ENCODE results near the gene LMNTD2. TPM values are rescaled to one million over a fixed set of nuclear protein-coding genes. Genes with fewer than 3 reads are reported as not detected.

The LMNTD2 gene
- total and polyA plus RNA-seq, 2 of the 13 experiments (the other 11 are each of a cell fraction or from before 2014, with no cell fraction given): 1.1 to 3.1 TPM

DNA sequence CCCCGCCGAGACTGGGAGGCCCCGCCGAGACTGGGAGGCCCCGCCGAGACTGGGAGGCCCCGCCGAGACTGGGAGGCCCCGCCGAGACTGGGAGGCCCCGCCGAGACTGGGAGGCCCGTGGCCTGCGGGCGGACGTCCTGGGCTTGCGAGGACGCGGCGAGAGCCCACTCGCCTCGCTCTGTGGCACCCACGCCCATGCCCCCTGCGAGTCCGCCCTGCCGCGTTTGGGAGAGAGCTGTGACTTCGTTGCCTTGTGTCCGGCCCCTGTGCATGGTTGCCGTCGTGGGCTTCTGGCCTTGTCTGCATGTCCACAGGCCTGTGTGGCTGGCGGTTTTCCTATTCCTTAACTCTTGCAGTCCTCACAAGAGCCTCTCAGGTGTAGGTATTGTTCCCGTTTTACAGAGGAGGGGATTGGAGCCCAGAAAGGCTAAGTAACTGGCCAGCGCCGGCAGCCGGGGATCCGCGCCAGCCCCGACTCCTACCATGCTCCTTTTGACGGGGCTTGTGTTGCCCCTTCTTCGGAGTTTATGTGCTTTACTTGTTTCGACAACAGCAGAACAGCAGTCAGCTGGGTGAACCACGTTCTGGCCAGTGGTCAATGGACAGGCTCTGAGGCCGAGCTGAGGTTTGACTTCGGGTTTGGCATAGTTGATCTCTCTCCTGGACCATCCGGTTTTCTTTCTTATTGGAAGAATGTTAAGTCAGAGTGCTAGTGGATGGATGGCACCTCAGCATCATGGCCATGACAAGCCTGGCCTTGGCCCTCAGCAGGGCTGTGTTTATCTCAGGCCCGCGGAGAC lies 16.5 kb upstream of the LMNTD2 start (continued):
- TF ChIP-seq ZBTB10 (CRISPR knock-in tag; IDR thresholded peaks at IDR 0.05; ENCODE audit: borderline replicate concordance) (no peak), ZNF557 (CRISPR knock-in tag; IDR thresholded peaks at IDR 0.05) (no peak), AGO2 (optimal IDR thresholded peaks at IDR 0.05; ENCODE audit: low read depth, low read length) (peak; percentile 65), ZSCAN21 (CRISPR knock-in tag; IDR thresholded peaks at IDR 0.05; ENCODE audit: borderline replicate concordance) (no peak), ZNF788 (CRISPR knock-in tag; IDR thresholded peaks at IDR 0.05; ENCODE audit: borderline replicate concordance) (no peak), NRL (CRISPR knock-in tag; IDR thresholded peaks at IDR 0.05; ENCODE audit: borderline replicate concordance) (peak; percentile 66), RARA (CRISPR knock-in tag; IDR thresholded peaks at IDR 0.05) (peak; percentile 10; the same call in 1 of the 2 replicates), SNAI1 (CRISPR knock-in tag; IDR thresholded peaks at IDR 0.05; ENCODE audit: borderline replicate concordance) (no peak), FOXM1 (CRISPR knock-in tag; IDR thresholded peaks at IDR 0.05) (no peak), HNF4A (CRISPR knock-in tag; IDR thresholded peaks at IDR 0.05) (0 out of 2 replicates have a peak, but pooled peaks have one; percentile 21), ZNF441 (CRISPR knock-in tag; IDR thresholded peaks at IDR 0.05; ENCODE audit: borderline replicate concordance) (0 out of 2 replicates have a peak, but pooled peaks have one; percentile 21), UBTF (CRISPR knock-in tag; IDR thresholded peaks at IDR 0.05) (0 out of 2 replicates have a peak, but pooled peaks have one; percentile 12), RBFOX2 (IDR thresholded peaks at IDR 0.05; ENCODE audit: low read depth, low read length) (peak; percentile 45), MZF1 (CRISPR knock-in tag; IDR thresholded peaks at IDR 0.05; ENCODE audit: borderline replicate concordance) (no peak), JUN (CRISPR knock-in tag; IDR thresholded peaks at IDR 0.05) (no peak)
- TF ChIP-seq, protein P1, sequence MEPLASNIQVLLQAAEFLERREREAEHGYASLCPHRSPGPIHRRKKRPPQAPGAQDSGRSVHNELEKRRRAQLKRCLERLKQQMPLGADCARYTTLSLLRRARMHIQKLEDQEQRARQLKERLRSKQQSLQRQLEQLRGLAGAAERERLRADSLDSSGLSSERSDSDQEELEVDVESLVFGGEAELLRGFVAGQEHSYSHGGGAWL (CRISPR knock-in tag; IDR thresholded peaks at IDR 0.05): no peak

All from HepG2 (cell line).